Measurements from ENCODE around the gene SRD5A2.

Gene SRD5A2

DNA sequence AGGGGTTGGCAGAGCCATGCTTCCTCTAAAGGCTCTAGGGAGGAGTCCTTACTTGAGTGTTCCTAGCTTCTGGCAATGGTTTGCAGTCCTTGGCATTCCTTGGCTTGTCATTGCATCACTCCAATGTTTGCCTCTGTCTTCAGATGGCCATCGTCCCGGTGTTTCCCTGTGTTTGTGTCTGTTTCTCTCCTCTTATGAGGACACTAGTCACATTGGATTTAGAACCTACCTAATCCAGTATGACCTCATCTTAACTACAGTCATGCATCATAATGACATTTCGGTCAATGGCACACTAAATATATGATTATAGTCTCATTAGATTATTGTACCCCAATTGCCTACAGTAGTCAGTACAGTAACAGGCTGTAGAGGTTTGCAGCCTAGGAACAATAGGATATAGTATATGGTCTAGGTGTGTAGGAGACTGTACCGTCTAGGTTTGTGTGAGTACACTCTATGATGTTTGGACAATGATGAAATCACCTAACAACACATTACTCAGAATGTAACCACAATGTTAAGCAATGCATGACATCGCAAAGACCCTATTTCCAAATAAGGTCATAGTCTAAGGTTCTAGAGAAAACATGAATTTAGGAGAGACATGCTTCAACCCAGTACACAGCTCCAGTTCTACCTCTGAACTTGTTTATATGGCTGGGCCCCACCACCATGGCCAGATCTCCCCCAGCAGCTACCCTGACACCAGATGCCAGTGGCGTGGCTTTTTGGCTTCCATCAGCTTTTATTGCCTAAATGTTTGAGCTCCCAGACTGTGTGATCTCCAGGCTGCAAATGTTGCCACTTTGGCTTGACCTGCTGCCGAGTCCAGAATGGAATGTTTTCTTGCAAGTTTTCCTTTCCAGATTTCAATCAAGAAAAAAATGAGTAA, 22.1 kb downstream of the SRD5A2 start:
- H3K4me3 ChIP-seq (ENCODE audit: control insufficient read depth, low read depth, low read length): no peak overlapping the region
- TF ChIP-seq, protein P1, sequence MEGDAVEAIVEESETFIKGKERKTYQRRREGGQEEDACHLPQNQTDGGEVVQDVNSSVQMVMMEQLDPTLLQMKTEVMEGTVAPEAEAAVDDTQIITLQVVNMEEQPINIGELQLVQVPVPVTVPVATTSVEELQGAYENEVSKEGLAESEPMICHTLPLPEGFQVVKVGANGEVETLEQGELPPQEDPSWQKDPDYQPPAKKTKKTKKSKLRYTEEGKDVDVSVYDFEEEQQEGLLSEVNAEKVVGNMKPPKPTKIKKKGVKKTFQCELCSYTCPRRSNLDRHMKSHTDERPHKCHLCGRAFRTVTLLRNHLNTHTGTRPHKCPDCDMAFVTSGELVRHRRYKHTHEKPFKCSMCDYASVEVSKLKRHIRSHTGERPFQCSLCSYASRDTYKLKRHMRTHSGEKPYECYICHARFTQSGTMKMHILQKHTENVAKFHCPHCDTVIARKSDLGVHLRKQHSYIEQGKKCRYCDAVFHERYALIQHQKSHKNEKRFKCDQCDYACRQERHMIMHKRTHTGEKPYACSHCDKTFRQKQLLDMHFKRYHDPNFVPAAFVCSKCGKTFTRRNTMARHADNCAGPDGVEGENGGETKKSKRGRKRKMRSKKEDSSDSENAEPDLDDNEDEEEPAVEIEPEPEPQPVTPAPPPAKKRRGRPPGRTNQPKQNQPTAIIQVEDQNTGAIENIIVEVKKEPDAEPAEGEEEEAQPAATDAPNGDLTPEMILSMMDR (conservative IDR thresholded peaks at IDR 0.05; ENCODE audit: control insufficient read depth, insufficient read depth, low read depth, low read length): no peak
- DNase-seq (ENCODE audit: low read depth): peak; percentile 78

DNA sequence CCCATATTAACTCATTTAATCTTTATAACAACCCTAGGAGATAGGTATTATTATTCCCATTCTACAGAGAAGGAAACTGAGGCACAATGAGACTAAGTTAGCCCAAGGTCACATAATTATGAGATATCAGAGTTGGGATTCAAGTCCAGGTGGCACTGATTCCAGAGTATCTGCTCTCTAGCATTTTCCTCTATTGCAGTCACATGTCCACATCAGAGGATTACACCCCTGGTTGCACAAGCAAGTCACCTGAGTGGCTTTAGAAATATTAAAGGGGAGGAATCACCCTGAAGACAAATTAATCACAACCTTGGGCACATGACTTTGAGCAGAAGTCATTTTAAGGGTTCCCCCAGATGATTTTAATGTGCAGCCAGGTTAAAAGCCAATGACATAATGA, 23.8 kb downstream of the SRD5A2 start:
- TF ChIP-seq, protein P1 (conservative IDR thresholded peaks at IDR 0.05; ENCODE audit: control insufficient read depth, insufficient read depth, low read depth, low read length): no peak
- no peak overlapping the region for H3K4me3 ChIP-seq (ENCODE audit: control insufficient read depth, low read depth, low read length)
- no peak for DNase-seq (ENCODE audit: low read depth)

DNA sequence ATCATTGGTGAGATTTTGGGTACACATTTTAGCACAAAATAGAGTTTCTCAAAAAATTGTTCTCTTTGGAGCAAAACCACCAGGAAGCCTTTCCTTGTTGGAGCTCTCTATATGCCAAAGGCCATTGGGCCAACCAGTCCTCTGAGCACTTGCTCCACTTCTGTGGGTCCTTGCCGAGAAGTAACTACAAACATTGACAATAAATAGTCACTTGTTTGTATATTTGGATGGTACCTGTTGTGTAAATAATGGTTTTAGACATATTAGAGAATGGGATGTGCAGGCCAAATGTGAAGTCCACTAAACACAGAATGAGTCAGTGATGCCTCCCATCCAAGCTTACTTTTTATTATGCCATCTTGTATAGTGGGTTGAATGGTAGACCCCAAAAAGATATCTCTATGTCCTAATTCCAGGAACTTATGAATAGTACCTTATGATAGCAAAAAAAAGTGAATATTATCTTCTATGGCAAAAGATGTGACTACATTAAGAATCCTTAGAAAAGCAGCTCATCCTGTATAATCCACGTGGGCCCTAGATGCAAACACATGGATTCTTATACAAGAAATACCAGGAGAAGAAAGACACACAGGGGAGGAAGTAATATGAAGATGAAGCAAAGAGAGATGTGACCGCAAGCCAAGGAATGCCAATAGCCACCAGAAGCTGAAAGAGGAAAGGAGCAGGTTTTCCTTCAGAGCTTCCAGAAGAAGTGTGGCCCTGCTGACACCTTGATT, 24.6 kb downstream of the SRD5A2 start:
- TF ChIP-seq, protein P1 (conservative IDR thresholded peaks at IDR 0.05; ENCODE audit: control insufficient read depth, insufficient read depth, low read depth, low read length): no peak
- DNase-seq (ENCODE audit: low read depth): no peak
- no peak overlapping the region for H3K4me3 ChIP-seq (ENCODE audit: control insufficient read depth, low read depth, low read length)

DNA sequence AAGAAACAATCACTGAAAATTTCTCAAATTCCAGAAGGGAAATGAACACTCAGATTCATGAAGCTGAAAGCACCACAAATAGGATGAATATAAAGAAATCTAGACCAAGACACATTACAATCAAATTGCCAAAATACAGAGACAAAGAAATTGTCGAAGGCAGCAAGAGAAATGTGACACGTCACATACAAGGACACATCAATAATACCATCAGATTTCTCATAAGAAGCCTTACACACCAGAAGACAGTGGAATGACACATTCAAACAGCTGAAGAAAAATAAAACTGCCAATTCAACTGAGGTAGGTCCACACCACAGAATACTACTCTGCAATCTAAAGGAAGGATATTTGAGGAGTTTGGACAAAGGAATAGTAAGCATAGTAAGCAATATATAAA, 27.4 kb downstream of the SRD5A2 start:
- DNase-seq (ENCODE audit: low read depth): no peak
- TF ChIP-seq, protein P1 (conservative IDR thresholded peaks at IDR 0.05; ENCODE audit: control insufficient read depth, insufficient read depth, low read depth, low read length): no peak
- H3K4me3 ChIP-seq (ENCODE audit: control insufficient read depth, low read depth, low read length): no peak overlapping the region

DNA sequence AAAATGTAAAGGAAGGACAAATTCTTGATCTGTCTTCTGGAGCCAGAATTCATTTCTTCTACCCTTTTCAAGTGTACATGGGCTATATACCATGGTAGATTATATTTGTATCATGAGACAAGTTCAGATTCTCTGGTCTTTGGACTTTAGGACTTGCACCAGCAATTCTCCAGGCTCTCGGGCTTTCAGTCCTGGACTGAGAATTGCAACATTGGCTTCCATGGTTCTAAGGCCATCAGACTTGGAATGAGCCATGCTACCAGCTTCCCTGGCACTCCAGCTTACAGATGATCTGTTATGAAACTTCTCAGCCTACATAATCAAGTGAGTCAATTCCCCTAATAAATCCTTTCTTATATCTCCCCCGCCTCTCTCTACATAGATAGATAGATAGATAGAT, 33.3 kb downstream of the SRD5A2 start:
- no peak overlapping the region for H3K4me3 ChIP-seq (ENCODE audit: control insufficient read depth, low read depth, low read length)
- TF ChIP-seq, protein P1 (conservative IDR thresholded peaks at IDR 0.05; ENCODE audit: control insufficient read depth, insufficient read depth, low read depth, low read length): no peak
- DNase-seq (ENCODE audit: low read depth): no peak

DNA sequence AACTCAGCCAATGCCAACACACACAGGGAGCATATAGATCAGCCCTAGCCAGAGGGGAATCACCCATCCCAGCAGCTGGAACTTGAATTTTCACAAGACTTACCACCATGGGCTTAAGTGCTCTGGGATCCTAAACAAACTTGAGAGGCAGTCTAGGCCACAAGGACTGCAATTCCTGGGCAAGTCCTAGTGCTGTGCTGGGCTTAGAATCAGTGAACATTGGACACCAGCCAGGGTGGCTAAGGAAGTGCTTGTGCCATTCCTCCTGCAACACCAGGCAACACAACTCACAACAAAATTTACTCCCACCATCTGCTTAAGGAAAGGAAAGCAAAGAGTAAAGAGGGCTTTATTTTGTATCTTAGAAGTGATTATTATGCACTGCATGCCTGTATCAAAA, 38.9 kb downstream of the SRD5A2 start:
- TF ChIP-seq, protein P1 (conservative IDR thresholded peaks at IDR 0.05; ENCODE audit: control insufficient read depth, insufficient read depth, low read depth, low read length): no peak
- no peak for DNase-seq (ENCODE audit: low read depth)

More for the DNA sequence above, 38.9 kb downstream of the SRD5A2 start:
- H3K4me3 ChIP-seq (ENCODE audit: control insufficient read depth, low read depth, low read length): no peak overlapping the region
